GM21526 (cell line): ENCODE results near the gene TLN1.
A peak's percentile ranks its signal among the peaks of the same experiment; 100 is the strongest.

Experiments used
- ATAC-seq: cut with Tn5 transposase; IDR thresholded peaks from one replicate; pipeline ENCODE4 v1.9.1; 2021; ENCODE audit warnings: moderate library complexity; ENCODE audit not compliant: unreplicated experiment, low FRiP score

TLN1 gene

DNA sequence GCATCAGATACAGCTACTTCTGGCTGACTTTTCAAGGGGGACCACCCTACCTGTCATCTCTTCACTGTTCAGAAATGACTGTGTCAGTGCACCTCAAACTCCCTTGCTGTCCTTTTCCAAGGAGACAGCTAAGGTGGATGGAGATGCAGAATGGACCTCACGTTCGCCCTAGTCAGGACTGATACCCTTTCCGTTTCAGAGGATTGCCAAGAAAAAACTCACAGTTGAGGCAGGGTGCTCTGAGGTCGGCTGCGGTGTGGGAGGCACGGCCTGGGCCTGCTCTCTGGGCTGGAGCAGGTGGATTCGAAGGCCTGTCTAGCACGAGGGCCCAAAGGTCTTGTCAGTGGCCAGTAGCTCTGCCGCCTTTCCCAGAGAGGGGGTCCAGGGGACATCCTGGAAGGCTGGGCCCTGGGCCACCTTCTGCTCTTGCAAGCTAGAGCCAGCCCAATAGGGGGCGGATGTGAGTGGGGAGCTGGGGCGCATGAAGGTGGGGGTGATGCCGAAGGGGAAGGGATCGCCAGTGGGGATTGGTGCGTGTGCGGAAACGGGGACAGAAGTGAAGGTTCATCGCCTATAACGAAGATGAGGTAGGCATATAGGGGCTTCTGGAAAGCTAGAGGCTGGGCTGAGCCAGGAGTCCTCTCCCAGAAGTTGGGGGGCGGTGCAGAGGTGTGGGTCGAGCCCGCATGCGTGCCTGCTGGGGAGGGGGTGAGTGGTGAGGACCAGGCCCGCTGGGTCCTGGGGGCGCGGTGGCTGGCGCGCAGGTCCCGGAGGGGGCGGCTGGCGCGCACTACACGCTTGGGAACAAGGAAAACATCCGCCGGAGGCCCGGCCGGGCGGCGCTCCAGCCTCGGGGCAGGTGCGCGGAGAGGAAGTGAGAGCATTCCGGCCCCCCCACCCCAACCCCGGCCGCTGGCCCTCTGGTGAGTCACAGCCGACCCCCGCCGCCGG lies 24.6 kb upstream of the TLN1 start:
- peak; percentile 47 for ATAC-seq

DNA sequence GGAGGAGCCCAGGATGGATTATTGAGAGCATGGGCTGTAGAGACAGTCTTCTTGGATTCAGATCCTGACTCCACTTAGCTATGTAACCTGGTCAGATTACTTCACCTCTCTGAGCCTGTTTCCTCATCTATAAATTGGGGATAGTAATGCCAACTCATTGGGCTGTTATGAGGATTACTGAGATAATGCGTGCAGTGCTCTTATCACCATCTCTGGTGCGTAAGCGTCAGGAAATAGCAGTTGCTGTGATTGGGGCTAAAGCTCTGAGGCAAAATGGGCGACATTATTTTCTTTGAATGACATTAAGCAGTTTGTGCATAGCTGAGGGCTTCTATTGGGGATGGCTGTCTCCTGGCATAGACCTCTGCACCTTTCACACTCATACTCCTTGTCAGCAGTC lies 23.1 kb upstream of the TLN1 start:
- no peak for ATAC-seq

DNA sequence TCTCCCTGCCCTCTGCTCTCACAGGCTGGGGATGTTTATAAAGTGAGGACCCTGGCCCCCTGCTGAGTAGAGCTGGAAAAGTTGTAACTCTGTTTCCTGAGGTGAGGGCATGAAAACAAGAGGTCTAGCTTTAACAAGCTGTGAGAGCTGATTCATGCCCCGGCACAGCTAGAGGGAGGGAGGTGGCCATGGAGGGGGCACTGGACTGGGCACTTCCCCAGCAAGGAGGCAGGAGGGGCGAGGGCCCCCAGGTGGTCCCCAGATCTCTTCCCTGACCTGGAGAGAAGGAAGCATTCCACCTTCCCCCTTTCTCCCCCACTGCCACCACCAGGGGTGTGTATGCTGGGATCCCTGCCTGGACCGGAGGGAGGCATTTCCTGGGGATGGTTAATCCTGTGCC lies 22.3 kb upstream of the TLN1 start, which contains the start of gene MSMP:
Gene MSMP (minus strand): TSS at position 13 of the 400 bp plus-strand sequence. CDS start 147 bp downstream, outside the sequence.
- ATAC-seq, result no peak

DNA sequence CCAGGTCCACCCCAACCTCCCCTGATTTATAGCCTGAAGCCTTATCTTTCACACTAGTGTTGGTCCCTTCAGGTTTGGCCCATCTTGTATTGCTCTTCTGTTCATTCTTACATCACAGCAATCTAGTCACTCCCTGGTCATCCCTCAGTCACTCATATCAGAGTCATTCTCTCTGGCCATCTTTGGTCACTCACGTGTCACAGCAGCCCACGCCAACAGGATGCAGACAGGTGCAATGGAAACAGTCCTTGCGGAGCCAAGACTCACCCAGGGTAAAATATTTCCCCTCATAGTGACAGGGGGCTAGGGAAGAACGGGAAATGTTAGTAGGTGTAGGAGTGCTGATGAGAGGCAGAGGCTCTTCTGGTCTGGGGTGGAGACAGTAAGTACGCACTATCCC lies 21.5 kb upstream of the TLN1 start:
- no peak for ATAC-seq

DNA sequence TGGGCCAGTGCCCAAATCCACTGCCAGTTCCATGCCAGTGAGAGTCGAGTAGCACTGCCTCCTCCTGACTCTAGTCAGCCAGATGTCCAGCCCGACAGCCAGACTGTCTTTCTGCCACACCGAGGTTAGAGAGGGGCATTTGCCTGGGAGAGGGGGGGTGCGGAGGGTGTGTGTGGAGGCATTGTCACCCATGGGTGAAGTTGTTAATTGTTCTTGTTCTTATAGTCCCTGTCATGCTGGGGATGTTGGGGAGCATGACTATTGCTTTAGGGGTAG lies 18.2 kb upstream of the TLN1 start:
- no peak for ATAC-seq

DNA sequence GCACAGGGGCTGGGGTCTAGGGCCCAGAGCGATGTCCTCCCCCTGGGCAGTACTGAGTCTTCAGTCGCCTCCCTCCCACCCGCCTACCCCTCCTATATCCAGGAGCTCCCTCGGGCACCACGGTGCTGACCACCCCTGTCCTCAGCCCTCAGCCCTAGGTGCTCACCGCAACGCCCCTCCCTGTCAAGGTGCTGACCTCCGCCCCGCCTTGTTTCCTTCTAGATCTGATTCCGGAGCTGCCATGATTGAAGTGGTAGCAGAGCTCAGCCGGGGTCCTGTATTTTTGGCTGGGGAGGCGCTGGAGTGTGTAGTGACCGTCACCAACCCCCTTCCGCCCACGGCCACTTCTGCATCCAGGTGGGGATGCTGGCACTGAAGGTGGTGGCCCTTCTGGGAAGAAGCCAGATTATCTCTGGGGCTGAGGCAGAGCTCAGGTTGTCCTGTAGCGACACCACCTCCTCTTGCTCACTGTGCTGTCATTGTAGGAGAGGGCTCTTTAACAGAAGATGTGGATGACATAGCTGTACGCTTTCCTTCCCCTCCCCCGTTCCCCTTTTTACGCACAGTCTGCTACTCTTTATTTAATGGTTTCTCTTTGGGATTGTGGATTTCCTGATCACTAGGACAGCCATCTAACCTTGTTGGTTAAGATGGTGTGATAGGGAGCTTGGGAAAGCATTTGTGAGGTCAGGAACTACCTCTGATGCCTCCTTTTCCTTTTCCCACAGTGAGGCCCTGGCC lies 17.7 kb upstream of the TLN1 start:
- peak; percentile 33 for ATAC-seq

DNA sequence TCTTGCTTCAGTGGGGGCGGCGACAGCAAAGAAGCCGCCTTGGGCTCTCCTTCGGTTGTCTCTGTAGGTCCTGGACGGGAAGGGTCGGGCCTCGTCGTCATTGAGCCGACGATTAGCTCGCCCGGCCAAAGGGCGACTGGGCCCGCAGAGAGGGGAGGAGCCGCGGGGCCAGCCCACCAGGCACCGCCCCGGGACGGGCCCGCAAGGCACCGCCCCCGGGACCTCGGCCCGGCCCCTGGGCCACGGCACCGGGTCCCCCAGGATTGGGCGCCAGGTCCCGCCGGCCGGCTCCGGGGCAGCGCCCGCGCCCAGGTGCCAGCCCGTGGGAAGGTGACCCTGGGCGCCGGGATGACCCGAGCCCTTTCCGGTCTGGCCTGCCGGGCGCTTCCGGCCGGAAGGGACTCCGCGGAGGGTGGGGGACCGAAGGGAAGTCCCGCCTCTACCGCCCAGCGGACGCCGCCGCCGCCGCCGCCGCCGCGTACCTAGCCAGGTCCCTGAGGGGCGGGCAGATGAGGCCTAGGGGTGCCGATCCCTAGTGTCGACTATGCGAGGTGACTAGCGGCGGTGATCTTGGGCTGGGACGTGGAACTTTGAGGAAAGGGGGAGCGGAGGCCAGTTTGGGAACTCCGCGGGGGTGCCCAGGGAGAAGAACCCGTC lies 17.0 kb upstream of the TLN1 start, which contains the start of the genes GBA2 and RGP1:
Gene GBA2 (minus strand): TSS at position 371 of the 657 bp plus-strand sequence. CDS start 524 bp downstream, outside the sequence.
Gene RGP1 (plus strand): TSS at position 430 of the 657 bp plus-strand sequence. CDS start 469 bp downstream, outside the sequence.
- ATAC-seq, result peak; percentile 62

DNA sequence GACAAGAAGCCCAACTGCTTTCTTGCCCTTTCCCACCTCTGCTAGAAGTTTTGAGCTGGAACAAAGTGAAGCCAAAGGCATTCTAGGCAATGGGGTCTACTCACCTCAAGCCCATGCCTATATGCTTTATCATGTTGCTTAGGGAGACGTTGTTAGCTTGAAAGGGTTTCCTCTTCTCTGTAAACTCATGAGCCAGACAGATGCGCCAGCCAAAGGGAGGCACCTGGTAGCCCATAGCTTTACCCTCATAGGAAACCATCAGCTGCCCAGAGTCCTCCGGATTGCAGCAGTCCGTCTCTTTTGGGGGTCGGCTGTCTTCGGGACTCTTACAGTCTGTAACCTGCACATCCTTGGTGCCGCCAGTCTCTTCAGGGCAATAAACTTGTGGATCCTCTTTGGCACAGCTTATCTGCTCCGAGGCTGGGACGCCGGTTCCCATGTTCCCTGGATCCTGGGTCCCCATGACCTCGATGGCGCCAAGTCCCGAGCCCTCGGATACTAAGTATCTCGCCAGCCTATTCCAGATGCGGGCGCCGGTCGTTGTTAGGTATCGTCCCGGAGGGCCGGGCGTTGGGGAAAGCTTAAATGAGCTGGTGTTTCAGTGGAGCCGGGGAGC lies 16.4 kb upstream of the TLN1 start:
- ATAC-seq, result no peak

DNA sequence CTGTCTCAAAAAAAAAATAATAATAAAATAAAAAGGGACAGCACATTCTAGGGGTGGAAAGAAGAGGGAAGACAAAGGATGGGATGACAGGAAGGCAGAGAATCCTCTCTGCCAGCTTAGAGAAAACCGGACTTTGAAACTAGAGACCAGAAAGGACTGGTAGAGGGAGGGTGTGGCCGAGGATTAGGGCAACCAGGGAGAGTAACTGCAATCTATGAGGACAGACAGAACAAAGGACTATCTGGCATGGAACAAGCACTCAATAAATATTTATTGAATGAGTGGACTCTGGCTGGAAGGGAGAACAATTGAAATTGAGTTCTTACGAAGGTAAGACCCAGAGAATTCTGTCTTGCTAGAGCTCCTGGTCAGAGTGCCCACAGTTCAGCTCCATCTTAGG lies 14.6 kb upstream of the TLN1 start:
- no peak for ATAC-seq

DNA sequence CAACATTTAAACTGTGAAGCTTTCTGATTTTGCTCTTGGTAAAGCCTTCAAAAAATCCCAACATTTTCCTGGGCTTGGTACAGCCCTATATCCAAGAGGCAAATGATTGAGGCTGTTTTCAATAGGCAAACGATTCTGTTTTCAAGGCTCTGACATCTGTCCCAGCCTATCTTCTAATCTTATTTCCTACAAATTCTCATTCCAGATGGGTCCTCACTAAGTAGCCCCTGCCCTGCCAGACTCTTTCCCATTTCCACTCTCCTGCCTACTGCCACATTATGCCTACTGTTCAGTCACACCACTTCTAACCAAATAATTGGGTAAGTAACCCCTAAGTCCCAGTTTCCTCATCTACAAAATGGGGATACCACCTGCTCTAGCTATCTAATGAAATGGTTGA lies 13.6 kb upstream of the TLN1 start:
- no peak for ATAC-seq

DNA sequence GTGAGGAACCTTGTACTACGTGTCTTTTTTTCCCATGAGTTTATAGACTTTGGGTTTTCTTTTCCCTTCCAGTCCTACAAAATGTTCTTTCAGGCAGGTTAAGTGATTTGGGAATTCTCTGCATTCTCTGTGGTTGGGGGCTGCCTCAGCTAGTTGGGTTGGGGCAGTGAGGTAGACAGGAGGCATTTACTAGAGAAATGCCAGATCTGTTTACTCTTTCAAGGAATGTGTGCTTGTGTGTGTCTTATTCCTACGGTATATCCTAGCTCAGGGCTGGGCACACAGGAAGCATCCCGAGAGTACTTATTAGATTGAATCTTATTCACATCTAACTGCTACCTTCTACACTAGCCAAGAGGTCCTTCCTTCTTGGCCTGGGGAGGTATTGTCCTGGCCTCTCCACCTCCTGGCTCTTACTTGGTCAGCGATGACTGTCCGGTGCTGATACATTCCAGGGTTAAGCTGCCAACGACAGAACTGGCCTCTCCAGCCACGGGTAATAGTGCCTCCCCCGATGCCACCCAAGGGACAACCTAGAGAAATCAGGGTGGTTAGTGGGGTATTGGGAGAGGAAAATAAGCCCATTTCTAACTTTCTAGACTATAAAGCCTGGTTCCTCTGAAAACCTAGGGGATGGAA lies 12.0 kb upstream of the TLN1 start:
- no peak for ATAC-seq

DNA sequence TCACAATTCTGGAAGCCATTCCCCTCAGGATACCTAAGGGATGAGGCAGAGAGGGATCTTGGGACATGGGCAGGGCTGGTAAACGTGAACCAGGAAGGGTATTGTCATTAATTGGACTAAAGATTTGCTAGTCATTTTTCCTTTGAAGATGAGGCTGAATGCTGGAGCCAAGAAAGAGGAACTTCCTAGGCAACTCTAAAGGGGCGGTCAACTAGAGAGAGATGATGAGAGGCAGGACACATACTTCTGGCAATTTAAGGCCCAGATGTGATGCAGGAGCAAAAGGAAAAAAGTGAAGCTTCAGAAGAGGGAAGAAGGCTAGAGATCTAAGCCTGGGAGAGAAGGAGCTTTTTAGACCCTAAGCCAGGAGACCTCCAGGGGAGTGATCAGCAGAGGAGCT lies 11.5 kb upstream of the TLN1 start:
- ATAC-seq, result no peak

DNA sequence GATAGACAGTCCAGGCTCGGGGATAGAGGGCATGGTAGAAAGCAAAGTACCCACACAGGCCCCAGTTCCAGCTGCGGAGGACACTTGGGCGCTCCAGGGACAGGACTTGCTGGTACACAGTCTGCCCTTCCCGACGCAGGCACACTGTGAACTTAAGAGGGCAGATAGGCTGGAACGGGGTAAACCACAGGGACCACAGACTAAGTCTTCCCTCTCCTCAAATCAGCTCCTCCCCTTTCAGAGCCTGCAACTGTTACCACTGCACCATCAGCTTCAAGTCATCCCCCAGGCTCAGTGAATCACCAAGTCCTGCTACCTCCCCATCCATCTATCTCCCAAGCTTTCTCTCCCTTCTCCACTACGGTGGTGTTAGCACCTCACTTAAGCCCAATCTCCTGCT lies 9.7 kb upstream of the TLN1 start:
- no peak for ATAC-seq

DNA sequence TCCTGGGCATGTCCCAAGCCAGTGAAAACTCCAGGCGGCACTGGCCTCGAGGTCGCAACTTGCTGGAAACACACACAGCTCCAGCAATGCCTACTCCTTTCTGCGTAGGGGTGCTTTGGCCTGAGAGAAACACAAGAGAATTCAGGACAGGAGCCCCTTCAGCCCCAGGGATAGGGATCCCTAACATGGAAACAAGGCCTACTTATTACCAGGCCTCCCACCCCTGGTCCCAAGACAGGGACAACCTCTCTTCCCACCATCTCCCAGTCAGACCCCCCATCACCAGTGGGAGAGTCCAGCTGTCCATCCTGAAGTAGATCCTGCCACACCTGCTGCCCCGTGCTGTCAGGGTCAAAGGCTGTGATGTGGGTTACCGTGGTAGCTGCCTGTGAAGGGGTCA lies 8.2 kb upstream of the TLN1 start:
- ATAC-seq, result no peak

DNA sequence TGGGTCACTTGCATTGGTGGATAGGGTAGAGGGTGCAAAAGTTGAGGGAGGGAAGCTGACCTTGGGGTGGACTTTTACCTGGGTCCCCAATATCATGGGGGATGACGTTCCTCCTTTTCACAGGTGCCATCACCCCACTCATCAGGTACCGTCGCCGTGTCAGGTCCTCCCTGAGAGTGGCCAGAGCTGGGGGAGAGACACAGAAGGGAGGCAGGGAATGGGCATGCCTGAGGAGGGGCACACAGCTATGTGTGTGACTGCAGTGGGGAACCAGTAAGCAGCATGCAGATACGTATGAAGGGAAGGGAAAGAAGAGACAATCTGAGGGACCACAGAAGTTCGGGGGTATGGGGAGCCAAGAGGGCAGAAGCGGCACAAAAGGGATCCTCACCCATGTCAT lies 6.9 kb upstream of the TLN1 start:
- no peak for ATAC-seq

DNA sequence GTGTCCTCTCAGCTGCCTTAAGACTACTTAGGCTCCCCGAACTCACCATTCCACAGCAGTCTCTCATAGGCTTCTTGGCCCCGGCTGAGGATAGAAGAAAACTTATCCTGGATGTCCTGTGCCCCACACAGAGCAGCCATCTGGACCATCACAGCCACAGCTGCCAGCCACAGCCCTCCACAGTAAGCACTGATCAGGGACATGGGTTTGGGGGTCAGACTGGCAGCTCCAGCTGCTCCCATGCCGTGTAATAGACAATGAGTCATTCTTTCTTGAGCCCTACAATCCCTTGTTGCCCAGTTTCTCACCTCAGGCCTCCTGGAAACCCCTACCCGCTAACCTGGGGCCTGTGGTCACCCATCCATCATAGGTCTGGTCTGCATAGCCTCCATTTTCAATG lies 6.2 kb upstream of the TLN1 start:
- ATAC-seq, result no peak

DNA sequence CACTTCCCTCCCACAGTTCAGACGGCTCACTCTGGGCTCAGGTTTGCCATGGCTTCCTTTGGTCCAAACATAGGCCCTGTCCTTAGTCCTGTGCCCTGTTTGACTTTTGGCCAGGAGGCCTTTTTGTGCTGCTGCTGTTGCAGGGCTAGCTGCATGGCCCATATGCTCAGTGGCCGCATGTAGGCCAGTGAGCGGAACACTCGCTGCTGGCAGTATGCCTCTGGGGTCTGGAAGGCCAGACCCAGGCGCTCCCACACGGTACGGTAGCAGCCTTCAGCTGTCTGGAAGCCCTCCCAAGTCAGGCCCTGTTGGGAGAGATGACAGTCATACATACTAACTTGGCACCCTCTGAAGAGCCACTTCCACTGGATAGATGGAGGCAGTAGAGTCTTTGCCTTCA lies 5.1 kb upstream of the TLN1 start:
- ATAC-seq, result no peak

DNA sequence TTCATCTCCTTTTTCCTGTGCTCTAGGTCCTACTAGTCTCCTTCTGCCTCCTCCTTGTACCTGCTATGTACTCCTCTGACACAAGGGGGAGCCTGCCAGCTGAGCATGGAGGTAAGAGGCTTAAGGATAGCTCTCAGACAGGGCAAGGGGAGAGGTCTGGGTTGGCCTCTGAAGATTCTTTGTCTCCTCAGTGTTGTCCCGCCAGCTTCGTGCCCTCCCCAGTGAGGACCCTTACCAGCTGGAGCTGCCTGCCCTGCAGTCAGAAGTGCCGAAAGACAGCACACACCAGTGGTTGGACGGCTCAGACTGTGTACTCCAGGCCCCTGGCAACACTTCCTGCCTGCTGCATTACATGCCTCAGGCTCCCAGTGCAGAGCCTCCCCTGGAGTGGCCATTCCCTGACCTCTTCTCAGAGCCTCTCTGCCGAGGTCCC lies 4.2 kb upstream of the TLN1 start:
- ATAC-seq, result no peak

DNA sequence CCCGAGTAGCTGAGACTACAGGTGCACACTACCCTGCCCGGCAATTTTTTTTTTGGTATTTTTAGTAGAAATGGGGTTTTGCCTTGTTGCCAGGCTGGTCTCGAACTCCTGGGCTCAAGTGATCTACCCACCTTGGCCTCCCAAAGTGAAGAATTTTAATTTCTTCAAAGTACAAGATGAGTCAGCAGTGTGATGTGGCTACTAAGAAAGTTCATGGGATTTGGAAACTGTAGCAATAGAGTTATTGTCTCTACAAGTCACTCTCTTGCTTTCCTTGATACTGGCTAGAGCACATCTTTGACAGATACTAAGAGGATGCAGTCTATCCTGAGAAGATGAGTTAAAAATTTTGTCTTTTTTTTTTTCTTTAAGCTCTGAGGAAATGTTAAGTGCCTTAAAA lies 2.1 kb upstream of the TLN1 start:
- no peak for ATAC-seq
